HepG2 (cell line): ENCODE data around the gene GUCA1A. TPM values are rescaled to one million over a fixed set of nuclear protein-coding genes. Genes with fewer than 3 reads are reported as not detected.
A peak's percentile ranks its signal among the peaks of the same experiment; 100 is the strongest.

Source experiments
- CCAR2 ChIP-seq: fragments of 200-400 bp; formaldehyde crosslinking; optimal IDR thresholded peaks from 2 replicates; pipeline ENCODE3; 2018; ENCODE audit warnings: low read depth, mild to moderate bottlenecking, low read length, moderate library complexity
- FIP1L1 ChIP-seq: fragments of 200-400 bp; formaldehyde crosslinking; IDR thresholded peaks from 2 replicates; pipeline ENCODE4 v1.6.1; 2018; ENCODE audit warnings: low read depth, mild to moderate bottlenecking, low read length, moderate library complexity, borderline replicate concordance; ENCODE audit not compliant: insufficient read depth
- GTF3A ChIP-seq: sonication (generic); formaldehyde crosslinking; conservative IDR thresholded peaks from 2 replicates; pipeline ENCODE4 v1.4.0; 2020; ENCODE audit warnings: mild to moderate bottlenecking, missing genetic modification reagents
- IRX3 ChIP-seq: sonication (generic); formaldehyde crosslinking; IDR thresholded peaks from 2 replicates; pipeline ENCODE4 v1.8.1; 2023; ENCODE audit warnings: mild to moderate bottlenecking, low read depth, missing genetic modification reagents, borderline replicate concordance
- LCORL ChIP-seq, 2 experiments: fragments of 450-650 bp in 1 of 2; sonication (generic) in 1 of 2; formaldehyde crosslinking in 1 of 2; IDR thresholded peaks; 2 replicates each; pipeline versions ENCODE4 v1.5.0 to v1.6.1; 2017 to 2020; ENCODE audit warnings: antibody characterized with exemption in 1 of 2, missing genetic modification reagents in 1 of 2
- MYNN ChIP-seq: sonication (generic); formaldehyde crosslinking; IDR thresholded peaks from 2 replicates; pipeline ENCODE4 v1.4.0; 2020; ENCODE audit warnings: mild to moderate bottlenecking, low read depth, missing genetic modification reagents
- NONO ChIP-seq, 2 experiments: fragments of 450-650 bp in 1 of 2; sonication (generic) in 1 of 2; formaldehyde crosslinking in 1 of 2; IDR thresholded peaks in 1 of 2; conservative IDR thresholded peaks in 1 of 2; 2 replicates each; pipeline versions ENCODE4 v1.6.1 to v1.8.0; 2017 to 2022; ENCODE audit warnings: mild to moderate bottlenecking in 1 of 2, missing genetic modification reagents in 1 of 2, moderate library complexity in 1 of 2
- NPAS2 ChIP-seq: sonication (generic); formaldehyde crosslinking; IDR thresholded peaks from 2 replicates; pipeline ENCODE4 v1.8.0; 2022; ENCODE audit warnings: mild to moderate bottlenecking, missing genetic modification reagents, borderline replicate concordance
- NR2F1 ChIP-seq, 2 experiments: fragments of 450-650 bp in 1 of 2; formaldehyde crosslinking in 1 of 2; IDR thresholded peaks; 2 replicates each; pipeline versions ENCODE4 v1.5.0 to v1.6.1; 2016 to 2020; ENCODE audit warnings: mild to moderate bottlenecking in 1 of 2, missing compliant biosample characterization in 1 of 2, missing genetic modification reagents in 1 of 2, moderate library complexity in 1 of 2
- RARA ChIP-seq: IDR thresholded peaks from 2 replicates; pipeline ENCODE4 v1.6.1; 2016; ENCODE audit warnings: missing genetic modification reagents, missing compliant biosample characterization
- RFXANK ChIP-seq: IDR thresholded peaks from 2 replicates; pipeline ENCODE4 v1.6.1; 2016
- RFXAP ChIP-seq: sonication (generic); formaldehyde crosslinking; IDR thresholded peaks from 2 replicates; pipeline ENCODE4 v1.4.0; 2020; ENCODE audit warnings: missing genetic modification reagents, borderline replicate concordance
- SALL1 ChIP-seq: sonication (generic); formaldehyde crosslinking; IDR thresholded peaks from 2 replicates; pipeline ENCODE4 v1.8.0; 2022; ENCODE audit warnings: mild to moderate bottlenecking, missing genetic modification reagents
- SIX1 ChIP-seq: sonication (generic); formaldehyde crosslinking; IDR thresholded peaks from 2 replicates; pipeline ENCODE4 v1.4.0; 2020; ENCODE audit warnings: missing genetic modification reagents, borderline replicate concordance
- TBX3 ChIP-seq: fragments of 450-650 bp; IDR thresholded peaks from 2 replicates; pipeline ENCODE4 v1.6.1; 2017; ENCODE audit warnings: antibody characterized with exemption, mild to moderate bottlenecking, inconsistent platforms, borderline replicate concordance
- ZNF331 ChIP-seq: sonication (generic); formaldehyde crosslinking; IDR thresholded peaks from 2 replicates; pipeline ENCODE4 v1.4.0; 2020; ENCODE audit warnings: missing genetic modification reagents
- ZNF547 ChIP-seq: sonication (generic); formaldehyde crosslinking; IDR thresholded peaks from 2 replicates; pipeline ENCODE4 v1.5.1; 2020; ENCODE audit warnings: mild to moderate bottlenecking, missing genetic modification reagents
- ZNF766 ChIP-seq: sonication (generic); formaldehyde crosslinking; IDR thresholded peaks from 2 replicates; pipeline ENCODE4 v1.5.0; 2020; ENCODE audit warnings: missing genetic modification reagents, borderline replicate concordance
- polyA plus RNA-seq, 8 experiments: library from polyadenylated mRNA; depleted of rRNA in 3 of 8; stranded (reverse) in 7 of 8; unstranded in 1 of 8; fragments of >200 nt; fragmentation: Illumina TruSeq in 4 of 8; extraction: Trizol in 4 of 8; gene quantifications; 2 replicates each; pipeline versions ENCODE4 v1.2.1 to v1.2.3, GENCODE V29; 2011 to 2016; ENCODE audit warnings: low read depth in 4 of 8, missing spikeins in 1 of 8, mixed read lengths in 1 of 8; ENCODE audit not compliant: insufficient read depth in 1 of 8
- total RNA-seq, 5 experiments: library from RNA; depleted of rRNA; stranded (reverse); fragments of >200 nt; fragmentation: Illumina TruSeq; extraction: Trizol; gene quantifications; 2 replicates each; pipeline ENCODE4 v1.2.3, GENCODE V29; 2016; ENCODE audit warnings: low read depth in 1 of 5
- TF ChIP-seq, protein P1 (sequence below): sonication (generic); formaldehyde crosslinking; IDR thresholded peaks from 2 replicates; pipeline ENCODE4 v1.5.0; 2020; ENCODE audit warnings: mild to moderate bottlenecking, missing genetic modification reagents, borderline replicate concordance
- TF ChIP-seq, protein P2 (sequence below): sonication (generic); formaldehyde crosslinking; IDR thresholded peaks from 2 replicates; pipeline ENCODE4 v1.5.0; 2020; ENCODE audit warnings: missing genetic modification reagents

The GUCA1A gene
- total and polyA plus RNA-seq, 2 of the 13 experiments (the other 11 are each of a cell fraction or from before 2014, with no cell fraction given) = not detected

GRCh38 chr6:42166444-42167141 lies 6.6 kb upstream of the GUCA1A start (continued):
- TF ChIP-seq, protein P1, sequence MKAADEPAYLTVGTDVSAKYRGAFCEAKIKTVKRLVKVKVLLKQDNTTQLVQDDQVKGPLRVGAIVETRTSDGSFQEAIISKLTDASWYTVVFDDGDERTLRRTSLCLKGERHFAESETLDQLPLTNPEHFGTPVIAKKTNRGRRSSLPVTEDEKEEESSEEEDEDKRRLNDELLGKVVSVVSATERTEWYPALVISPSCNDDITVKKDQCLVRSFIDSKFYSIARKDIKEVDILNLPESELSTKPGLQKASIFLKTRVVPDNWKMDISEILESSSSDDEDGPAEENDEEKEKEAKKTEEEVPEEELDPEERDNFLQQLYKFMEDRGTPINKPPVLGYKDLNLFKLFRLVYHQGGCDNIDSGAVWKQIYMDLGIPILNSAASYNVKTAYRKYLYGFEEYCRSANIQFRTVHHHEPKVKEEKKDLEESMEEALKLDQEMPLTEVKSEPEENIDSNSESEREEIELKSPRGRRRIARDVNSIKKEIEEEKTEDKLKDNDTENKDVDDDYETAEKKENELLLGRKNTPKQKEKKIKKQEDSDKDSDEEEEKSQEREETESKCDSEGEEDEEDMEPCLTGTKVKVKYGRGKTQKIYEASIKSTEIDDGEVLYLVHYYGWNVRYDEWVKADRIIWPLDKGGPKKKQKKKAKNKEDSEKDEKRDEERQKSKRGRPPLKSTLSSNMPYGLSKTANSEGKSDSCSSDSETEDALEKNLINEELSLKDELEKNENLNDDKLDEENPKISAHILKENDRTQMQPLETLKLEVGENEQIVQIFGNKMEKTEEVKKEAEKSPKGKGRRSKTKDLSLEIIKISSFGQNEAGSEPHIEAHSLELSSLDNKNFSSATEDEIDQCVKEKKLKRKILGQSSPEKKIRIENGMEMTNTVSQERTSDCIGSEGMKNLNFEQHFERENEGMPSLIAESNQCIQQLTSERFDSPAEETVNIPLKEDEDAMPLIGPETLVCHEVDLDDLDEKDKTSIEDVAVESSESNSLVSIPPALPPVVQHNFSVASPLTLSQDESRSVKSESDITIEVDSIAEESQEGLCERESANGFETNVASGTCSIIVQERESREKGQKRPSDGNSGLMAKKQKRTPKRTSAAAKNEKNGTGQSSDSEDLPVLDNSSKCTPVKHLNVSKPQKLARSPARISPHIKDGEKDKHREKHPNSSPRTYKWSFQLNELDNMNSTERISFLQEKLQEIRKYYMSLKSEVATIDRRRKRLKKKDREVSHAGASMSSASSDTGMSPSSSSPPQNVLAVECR (CRISPR knock-in tag) = 0 out of 2 replicates have a peak, but pooled peaks have one; percentile 11
- TF ChIP-seq RFXAP (CRISPR knock-in tag) = no peak
- no peak for TF ChIP-seq ZNF766 (CRISPR knock-in tag)
- TF ChIP-seq LCORL (IDR thresholded peaks at IDR 0.05) = no peak
- no peak for TF ChIP-seq LCORL (CRISPR knock-in tag; IDR thresholded peaks at IDR 0.05)
- TF ChIP-seq NPAS2 (CRISPR knock-in tag) = no peak
- no peak for TF ChIP-seq SIX1 (CRISPR knock-in tag)
- no peak for TF ChIP-seq TBX3
- no peak for TF ChIP-seq FIP1L1
- TF ChIP-seq CCAR2 = no peak
- TF ChIP-seq, protein P2, sequence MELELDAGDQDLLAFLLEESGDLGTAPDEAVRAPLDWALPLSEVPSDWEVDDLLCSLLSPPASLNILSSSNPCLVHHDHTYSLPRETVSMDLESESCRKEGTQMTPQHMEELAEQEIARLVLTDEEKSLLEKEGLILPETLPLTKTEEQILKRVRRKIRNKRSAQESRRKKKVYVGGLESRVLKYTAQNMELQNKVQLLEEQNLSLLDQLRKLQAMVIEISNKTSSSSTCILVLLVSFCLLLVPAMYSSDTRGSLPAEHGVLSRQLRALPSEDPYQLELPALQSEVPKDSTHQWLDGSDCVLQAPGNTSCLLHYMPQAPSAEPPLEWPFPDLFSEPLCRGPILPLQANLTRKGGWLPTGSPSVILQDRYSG (CRISPR knock-in tag) = no peak
- peak; percentile 58; the same call in 1 of the 2 replicates for TF ChIP-seq SALL1 (CRISPR knock-in tag)
- TF ChIP-seq MYNN (CRISPR knock-in tag) = no peak; the same call in 1 of the 2 replicates
- no peak for TF ChIP-seq RARA
- no peak for TF ChIP-seq RFXANK (CRISPR knock-in tag)
- no peak for TF ChIP-seq IRX3 (CRISPR knock-in tag)
- TF ChIP-seq NR2F1 (CRISPR knock-in tag; IDR thresholded peaks at IDR 0.05) = no peak
- TF ChIP-seq ZNF547 (CRISPR knock-in tag) = no peak
- TF ChIP-seq GTF3A = no peak
- TF ChIP-seq ZNF331 (CRISPR knock-in tag) = no peak
- TF ChIP-seq NONO (IDR thresholded peaks at IDR 0.05) = no peak
- TF ChIP-seq NONO (CRISPR knock-in tag; conservative IDR thresholded peaks at IDR 0.05) = no peak
